ENCODE measurements around the gene ZNF597. TPM values are rescaled to one million over a fixed set of nuclear protein-coding genes. Genes with fewer than 3 reads are reported as not detected.
"Not testable (repeated sequence)": the region's sequence is repeated elsewhere in the genome, so short reads cannot be mapped to it uniquely, and the experiment has no call there.

ZNF597 gene
- total RNA-seq, 1 donor from 2014 or later, result 2.2 TPM

DNA sequence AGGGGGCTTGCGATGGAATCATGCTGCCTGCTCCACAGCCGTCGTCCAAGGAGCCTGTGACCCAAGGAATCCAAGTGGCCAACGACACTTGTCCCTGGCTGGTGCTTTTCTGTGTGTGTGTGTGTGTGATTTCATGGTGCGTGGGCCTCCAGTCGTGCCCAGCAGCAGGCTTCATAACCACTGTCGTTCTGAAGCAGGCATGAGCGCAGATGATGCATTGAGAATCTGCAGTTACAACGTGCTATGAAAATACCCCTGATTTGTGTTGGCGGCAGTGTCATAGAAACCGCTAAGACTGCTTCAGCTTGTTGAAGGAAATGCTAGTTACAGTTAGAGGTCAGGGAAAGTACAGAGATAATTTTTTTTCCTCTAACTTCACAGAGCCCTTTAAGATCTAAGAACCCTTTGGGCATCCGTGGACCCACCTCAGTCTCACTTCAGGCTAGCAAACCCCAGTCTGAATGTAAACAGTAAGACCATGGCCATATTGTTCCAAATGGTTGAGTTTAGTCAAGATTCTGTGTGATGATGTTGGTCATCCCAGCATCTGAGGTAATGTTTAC lies 36.4 kb upstream of the ZNF597 start:
- TF ChIP-seq, protein P1, sequence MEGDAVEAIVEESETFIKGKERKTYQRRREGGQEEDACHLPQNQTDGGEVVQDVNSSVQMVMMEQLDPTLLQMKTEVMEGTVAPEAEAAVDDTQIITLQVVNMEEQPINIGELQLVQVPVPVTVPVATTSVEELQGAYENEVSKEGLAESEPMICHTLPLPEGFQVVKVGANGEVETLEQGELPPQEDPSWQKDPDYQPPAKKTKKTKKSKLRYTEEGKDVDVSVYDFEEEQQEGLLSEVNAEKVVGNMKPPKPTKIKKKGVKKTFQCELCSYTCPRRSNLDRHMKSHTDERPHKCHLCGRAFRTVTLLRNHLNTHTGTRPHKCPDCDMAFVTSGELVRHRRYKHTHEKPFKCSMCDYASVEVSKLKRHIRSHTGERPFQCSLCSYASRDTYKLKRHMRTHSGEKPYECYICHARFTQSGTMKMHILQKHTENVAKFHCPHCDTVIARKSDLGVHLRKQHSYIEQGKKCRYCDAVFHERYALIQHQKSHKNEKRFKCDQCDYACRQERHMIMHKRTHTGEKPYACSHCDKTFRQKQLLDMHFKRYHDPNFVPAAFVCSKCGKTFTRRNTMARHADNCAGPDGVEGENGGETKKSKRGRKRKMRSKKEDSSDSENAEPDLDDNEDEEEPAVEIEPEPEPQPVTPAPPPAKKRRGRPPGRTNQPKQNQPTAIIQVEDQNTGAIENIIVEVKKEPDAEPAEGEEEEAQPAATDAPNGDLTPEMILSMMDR (IDR thresholded peaks at IDR 0.05; ENCODE audit: unreplicated experiment), result no peak
- no peak overlapping the region for H3K27ac Mint-ChIP-seq
- H3K4me1 Mint-ChIP-seq (ENCODE audit: low read depth), result peaks cover 7% of the 10 kb centered on the region
- no peaks in the 10 kb centered on the region for H3K27me3 Mint-ChIP-seq
- peaks cover 21% of the 10 kb centered on the region for H3K36me3 Mint-ChIP-seq (ENCODE audit: insufficient read depth)
- H3K9me3 Mint-ChIP-seq (ENCODE audit: low read depth), result no peaks in the 10 kb centered on the region
- H3K4me3 Mint-ChIP-seq (ENCODE audit: low read depth), result no peak overlapping the region
- no peak for DNase-seq (ENCODE audit: low spot score, unreplicated experiment)

DNA sequence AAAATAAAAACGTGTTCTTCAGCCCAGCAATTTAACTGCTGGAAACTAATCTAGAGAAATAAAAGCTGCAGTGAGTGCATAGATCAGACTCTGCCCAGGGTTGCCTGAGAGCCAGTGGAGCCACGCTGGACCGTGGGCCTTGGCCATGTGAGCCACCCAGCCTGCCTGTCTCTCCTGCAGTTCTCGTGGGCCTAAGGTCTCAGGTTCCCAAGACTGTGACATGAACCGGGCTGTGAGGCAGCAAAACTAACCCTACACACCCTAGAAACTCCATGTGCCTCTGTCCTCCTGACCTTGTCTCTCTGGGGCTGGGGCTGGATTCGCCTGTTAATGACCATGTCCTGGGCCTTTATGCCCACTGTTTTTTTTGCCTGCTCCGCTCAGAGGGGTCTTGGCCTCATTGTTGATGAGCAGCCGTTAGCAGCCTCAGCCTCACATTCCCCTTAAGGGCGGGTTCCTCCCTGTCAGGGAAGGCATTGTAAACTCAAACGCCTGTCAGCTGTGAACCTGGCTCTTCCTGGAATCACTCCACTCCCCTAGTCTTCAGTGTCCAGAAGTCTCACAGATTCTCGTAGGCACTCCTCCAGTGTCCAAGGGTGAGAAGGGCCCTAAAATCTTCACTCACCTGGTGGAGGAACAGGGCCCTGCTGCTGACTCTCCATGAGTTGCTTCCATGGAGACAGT lies 35.1 kb upstream of the ZNF597 start:
- Mint-ChIP-seq H3K27ac (peak overlapping the region; percentile 27), H3K36me3 (ENCODE audit: insufficient read depth) (peaks cover 18% of the 10 kb centered on the region)
- DNase-seq (ENCODE audit: low spot score, unreplicated experiment), result no peak

DNA sequence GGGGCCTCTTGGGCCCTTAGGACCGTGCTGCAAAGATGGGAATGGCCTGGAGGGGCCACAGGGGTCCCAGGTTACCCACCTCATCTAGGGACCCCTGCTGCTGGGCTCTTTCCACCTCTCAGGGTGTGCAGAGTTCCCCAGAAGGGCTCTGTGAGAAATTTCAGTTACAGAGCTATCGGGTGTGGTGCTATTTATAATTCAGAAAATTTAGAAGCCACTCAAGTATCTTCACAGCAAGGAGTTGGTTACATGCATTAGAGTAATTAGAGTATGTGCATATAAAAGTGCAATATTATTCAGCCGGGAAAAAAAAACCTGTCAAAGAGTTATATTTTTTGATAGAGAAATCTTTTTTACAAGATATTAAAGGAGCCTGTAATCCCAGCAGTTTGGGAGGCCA lies 33.1 kb upstream of the ZNF597 start:
- peaks cover 10% of the 10 kb centered on the region for H3K36me3 Mint-ChIP-seq (ENCODE audit: insufficient read depth)
- DNase-seq (ENCODE audit: low spot score, unreplicated experiment), result no peak

More for the DNA sequence above, 35.1 kb upstream of the ZNF597 start:
- no peaks in the 10 kb centered on the region for H3K9me3 Mint-ChIP-seq (ENCODE audit: low read depth)
- H3K4me3 Mint-ChIP-seq (ENCODE audit: low read depth), result no peak overlapping the region
- TF ChIP-seq, protein P1 (IDR thresholded peaks at IDR 0.05; ENCODE audit: unreplicated experiment), result no peak
- H3K27me3 Mint-ChIP-seq, result no peaks in the 10 kb centered on the region
- peaks cover 7% of the 10 kb centered on the region for H3K4me1 Mint-ChIP-seq (ENCODE audit: low read depth)

DNA sequence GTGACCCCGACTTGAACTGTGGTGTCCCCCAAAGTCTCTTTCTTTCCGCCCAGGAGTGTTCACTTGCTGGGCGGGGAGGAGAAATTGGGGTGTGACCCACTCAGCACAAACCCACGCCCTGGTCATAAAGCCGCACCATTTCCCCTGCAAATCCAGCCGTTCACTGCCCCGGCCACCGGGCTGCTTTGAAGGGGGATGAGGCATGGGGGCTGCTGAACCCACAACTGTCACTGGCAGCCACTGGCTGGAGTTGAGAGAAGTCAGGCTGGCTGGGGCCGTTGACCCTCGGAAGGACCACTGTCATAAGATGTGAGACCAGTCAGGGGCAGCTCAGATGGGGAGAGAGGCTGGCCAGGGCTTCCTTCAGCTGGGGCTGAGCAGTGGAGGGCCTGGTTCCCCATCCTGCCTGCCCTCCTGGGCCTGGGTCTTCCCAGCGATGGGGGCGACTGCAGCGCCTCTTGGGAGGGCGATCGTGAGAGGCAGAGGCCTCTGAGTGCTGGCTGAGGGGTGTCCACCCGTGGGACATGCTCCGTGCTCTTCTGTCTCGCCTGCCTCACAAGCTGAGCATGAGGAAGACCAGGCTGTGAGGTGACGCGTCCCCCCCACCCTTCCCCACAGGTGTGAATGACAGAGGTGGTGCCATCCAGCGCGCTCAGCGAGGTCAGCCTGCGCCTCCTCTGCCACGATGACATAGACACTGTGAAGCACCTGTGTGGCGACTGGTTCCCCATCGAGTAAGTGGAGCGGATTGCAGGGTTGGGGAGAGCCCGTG lies 32.5 kb upstream of the ZNF597 start:
- no peak overlapping the region for H3K27ac Mint-ChIP-seq
- peaks cover under 1% of the 10 kb centered on the region for H3K4me1 Mint-ChIP-seq (ENCODE audit: low read depth)
- H3K9me3 Mint-ChIP-seq (ENCODE audit: low read depth), result no peaks in the 10 kb centered on the region
- DNase-seq (ENCODE audit: low spot score, unreplicated experiment), result no peak
- H3K36me3 Mint-ChIP-seq (ENCODE audit: insufficient read depth), result peaks cover 5% of the 10 kb centered on the region
- H3K4me3 Mint-ChIP-seq (ENCODE audit: low read depth), result no peak overlapping the region
- TF ChIP-seq, protein P1 (IDR thresholded peaks at IDR 0.05; ENCODE audit: unreplicated experiment), result no peak
- H3K27me3 Mint-ChIP-seq, result no peaks in the 10 kb centered on the region

More for the DNA sequence above, 33.1 kb upstream of the ZNF597 start:
- TF ChIP-seq, protein P1 (IDR thresholded peaks at IDR 0.05; ENCODE audit: unreplicated experiment), result no peak
- Mint-ChIP-seq H3K4me1 (ENCODE audit: low read depth) (peaks cover 4% of the 10 kb centered on the region), H3K27ac (no peak overlapping the region), H3K27me3 (no peaks in the 10 kb centered on the region), H3K4me3 (ENCODE audit: low read depth) (no peak overlapping the region), H3K9me3 (ENCODE audit: low read depth) (no peaks in the 10 kb centered on the region)

DNA sequence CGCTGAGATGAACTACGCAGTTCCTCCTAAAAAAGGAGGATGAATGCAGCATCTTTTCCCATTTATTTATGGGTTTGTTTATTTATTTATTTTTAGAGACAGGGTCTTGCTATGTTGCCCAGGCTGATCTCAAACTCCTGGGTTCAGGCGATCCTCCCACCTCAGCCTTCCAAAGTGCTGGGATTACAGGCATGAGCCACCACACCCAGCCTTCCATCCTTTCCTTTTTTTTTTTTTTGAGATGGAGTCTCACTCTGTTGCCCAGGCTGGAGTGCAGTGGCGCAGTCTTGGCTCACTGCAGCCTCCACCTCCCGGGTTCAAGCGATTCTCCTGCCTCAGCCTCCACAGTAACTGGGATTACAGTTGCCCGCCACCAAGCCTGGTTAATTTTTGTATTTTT lies 31.6 kb upstream of the ZNF597 start:
- H3K9me3 Mint-ChIP-seq (ENCODE audit: low read depth); H3K4me3 Mint-ChIP-seq (ENCODE audit: low read depth); DNase-seq (ENCODE audit: low spot score, unreplicated experiment); H3K27ac Mint-ChIP-seq; H3K4me1 Mint-ChIP-seq (ENCODE audit: low read depth); H3K36me3 Mint-ChIP-seq (ENCODE audit: insufficient read depth); H3K27me3 Mint-ChIP-seq: not testable (repeated sequence)

Data from progenitor cell of endocrine pancreas (in vitro differentiated cells).